Lower leg skin (tissue), 3 donors: ENCODE measurements around the gene C2orf68.

Source experiments
- POLR2A ChIP-seq, 2 donors: fragments of 450-650 bp; IDR thresholded peaks; one replicate each; pipeline ENCODE4 v1.6.1; 2016 to 2017; ENCODE audit warnings: antibody characterized with exemption in 2 of 2, mild to moderate bottlenecking in 1 of 2, moderate library complexity in 1 of 2
- TF ChIP-seq, protein P1 (sequence below), 3 donors: fragments of 450-650 bp; IDR thresholded peaks; one replicate each; pipeline ENCODE4 v1.5.1; 2016; ENCODE audit warnings: antibody characterized with exemption in 3 of 3, mild to moderate bottlenecking in 3 of 3, moderate library complexity in 2 of 3

DNA sequence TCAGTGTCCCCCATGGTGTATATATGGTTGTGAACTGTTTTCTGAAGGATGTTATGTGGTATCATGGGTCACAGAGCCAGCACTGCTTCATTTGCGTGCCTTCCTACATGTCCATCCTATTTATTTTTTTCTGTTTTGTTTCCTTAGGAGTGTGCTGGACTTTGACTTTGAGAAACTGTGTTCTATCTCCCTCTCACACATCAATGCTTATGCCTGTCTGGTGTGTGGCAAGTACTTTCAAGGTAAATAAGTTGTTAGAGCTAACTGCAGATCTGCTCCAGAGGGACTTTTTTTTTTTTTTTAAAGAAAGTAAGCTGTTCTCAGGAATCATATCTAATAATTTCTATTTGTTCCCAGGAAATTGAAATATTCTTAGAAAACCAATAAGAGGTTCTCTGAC, 9.5 kb upstream of the C2orf68 start:
- TF ChIP-seq, protein P1, sequence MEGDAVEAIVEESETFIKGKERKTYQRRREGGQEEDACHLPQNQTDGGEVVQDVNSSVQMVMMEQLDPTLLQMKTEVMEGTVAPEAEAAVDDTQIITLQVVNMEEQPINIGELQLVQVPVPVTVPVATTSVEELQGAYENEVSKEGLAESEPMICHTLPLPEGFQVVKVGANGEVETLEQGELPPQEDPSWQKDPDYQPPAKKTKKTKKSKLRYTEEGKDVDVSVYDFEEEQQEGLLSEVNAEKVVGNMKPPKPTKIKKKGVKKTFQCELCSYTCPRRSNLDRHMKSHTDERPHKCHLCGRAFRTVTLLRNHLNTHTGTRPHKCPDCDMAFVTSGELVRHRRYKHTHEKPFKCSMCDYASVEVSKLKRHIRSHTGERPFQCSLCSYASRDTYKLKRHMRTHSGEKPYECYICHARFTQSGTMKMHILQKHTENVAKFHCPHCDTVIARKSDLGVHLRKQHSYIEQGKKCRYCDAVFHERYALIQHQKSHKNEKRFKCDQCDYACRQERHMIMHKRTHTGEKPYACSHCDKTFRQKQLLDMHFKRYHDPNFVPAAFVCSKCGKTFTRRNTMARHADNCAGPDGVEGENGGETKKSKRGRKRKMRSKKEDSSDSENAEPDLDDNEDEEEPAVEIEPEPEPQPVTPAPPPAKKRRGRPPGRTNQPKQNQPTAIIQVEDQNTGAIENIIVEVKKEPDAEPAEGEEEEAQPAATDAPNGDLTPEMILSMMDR (IDR thresholded peaks at IDR 0.05), result no peak
- TF ChIP-seq POLR2A (IDR thresholded peaks at IDR 0.05), result no peak
